Measurements from ENCODE around the gene TBX3. TPM values are rescaled to one million over a fixed set of nuclear protein-coding genes. Genes with fewer than 3 reads are reported as not detected.
"Not testable (repeated sequence)": the region's sequence is repeated elsewhere in the genome, so short reads cannot be mapped to it uniquely, and the experiment has no call there.

The TBX3 gene
- polyA plus RNA-seq, 2 of the 4 experiments (the other 2 are of a cell fraction) = 22.8 to 28.0 TPM

DNA sequence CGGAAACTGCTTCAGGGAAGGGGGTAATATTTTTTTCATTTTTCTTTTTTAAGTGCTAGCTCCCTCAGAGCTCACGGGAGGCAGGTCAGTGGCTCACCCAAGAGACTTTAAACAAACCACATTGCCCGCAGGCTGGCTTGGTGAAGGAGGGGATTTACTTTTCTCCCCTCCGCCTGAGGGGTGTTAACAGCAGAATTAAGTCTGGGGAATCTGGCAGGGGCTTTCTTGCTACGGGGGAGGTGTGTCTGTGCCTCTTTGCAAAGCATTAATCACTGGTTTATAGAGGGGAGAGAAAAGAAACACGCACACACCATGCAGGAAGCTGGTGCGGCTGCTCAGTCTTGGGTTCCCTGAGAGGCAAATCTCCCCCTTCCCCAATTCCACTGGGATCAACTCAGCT, 26.2 kb upstream of the TBX3 start:
- H3K4me2 ChIP-seq = no peak overlapping the region
- ATAC-seq = no peak
- no peak for DNase-seq (ENCODE audit: low read depth in 1 of 2, low spot score in 1 of 2)
- CTCF ChIA-PET = interaction anchor here (1.4 kb wide), 1 partner anchor 8 kb away, joined by 5 read pairs; no protein-coding TSS in a partner anchor
- no peak overlapping the region for H3K27ac ChIP-seq
- 47% methylated on average over 7 of the region's 7 CpGs for WGBS (ENCODE audit: missing lambda C conversion rate)
- H3K9me3 ChIP-seq = peaks cover 6% of the 10 kb centered on the region; the same call in 2 of the 3 replicates
- H3K4me3 ChIP-seq = no peak overlapping the region
- TF ChIP-seq, protein P1, sequence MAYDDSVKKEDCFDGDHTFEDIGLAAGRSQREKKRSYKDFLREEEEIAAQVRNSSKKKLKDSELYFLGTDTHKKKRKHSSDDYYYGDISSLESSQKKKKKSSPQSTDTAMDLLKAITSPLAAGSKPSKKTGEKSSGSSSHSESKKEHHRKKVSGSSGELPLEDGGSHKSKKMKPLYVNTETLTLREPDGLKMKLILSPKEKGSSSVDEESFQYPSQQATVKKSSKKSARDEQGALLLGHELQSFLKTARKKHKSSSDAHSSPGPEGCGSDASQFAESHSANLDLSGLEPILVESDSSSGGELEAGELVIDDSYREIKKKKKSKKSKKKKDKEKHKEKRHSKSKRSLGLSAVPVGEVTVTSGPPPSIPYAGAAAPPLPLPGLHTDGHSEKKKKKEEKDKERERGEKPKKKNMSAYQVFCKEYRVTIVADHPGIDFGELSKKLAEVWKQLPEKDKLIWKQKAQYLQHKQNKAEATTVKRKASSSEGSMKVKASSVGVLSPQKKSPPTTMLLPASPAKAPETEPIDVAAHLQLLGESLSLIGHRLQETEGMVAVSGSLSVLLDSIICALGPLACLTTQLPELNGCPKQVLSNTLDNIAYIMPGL (CRISPR knock-in tag; IDR thresholded peaks at IDR 0.05; ENCODE audit: borderline replicate concordance) = no peak
- TF ChIP-seq RAD21 (conservative IDR thresholded peaks at IDR 0.05 in 1 of 2, IDR thresholded peaks at IDR 0.05 in 1 of 2) (no peak), FOXS1 (CRISPR knock-in tag; IDR thresholded peaks at IDR 0.05) (no peak), ZFP36 (IDR thresholded peaks at IDR 0.05; ENCODE audit: borderline replicate concordance, partially characterized antibody) (no peak), HOXB13 (CRISPR knock-in tag; IDR thresholded peaks at IDR 0.05; ENCODE audit: low read depth) (no peak), EP300 (IDR thresholded peaks at IDR 0.05) (no peak), ZSCAN20 (CRISPR knock-in tag; IDR thresholded peaks at IDR 0.05) (no peak), EHF (CRISPR knock-in tag; IDR thresholded peaks at IDR 0.05) (no peak), HOXA7 (CRISPR knock-in tag; IDR thresholded peaks at IDR 0.05) (no peak), BHLHE40 (IDR thresholded peaks at IDR 0.05; ENCODE audit: low read depth, low read length) (no peak), RFX5 (IDR thresholded peaks at IDR 0.05) (no peak), NPAS2 (CRISPR knock-in tag; IDR thresholded peaks at IDR 0.05; ENCODE audit: borderline replicate concordance) (no peak), POLR2AphosphoS2 (conservative IDR thresholded peaks at IDR 0.05; ENCODE audit: low read length) (no peak), POLR2A (IDR thresholded peaks at IDR 0.05; ENCODE audit: low read length) (no peak), FOSB (CRISPR knock-in tag; IDR thresholded peaks at IDR 0.05) (no peak), MAFK (IDR thresholded peaks at IDR 0.05; ENCODE audit: partially characterized antibody) (no peak), JUNB (IDR thresholded peaks at IDR 0.05) (no peak), GATA3 (IDR thresholded peaks at IDR 0.05; ENCODE audit: borderline replicate concordance) (no peak)
- FAIRE-seq = no peak
- POLR2A ChIA-PET = interaction anchor here (1.8 kb wide), 1 partner anchor 26 kb away, joined by 4 read pairs; the partner anchor contains the start of gene TBX3
- no peaks in the 10 kb centered on the region for H3K4me1 ChIP-seq

DNA sequence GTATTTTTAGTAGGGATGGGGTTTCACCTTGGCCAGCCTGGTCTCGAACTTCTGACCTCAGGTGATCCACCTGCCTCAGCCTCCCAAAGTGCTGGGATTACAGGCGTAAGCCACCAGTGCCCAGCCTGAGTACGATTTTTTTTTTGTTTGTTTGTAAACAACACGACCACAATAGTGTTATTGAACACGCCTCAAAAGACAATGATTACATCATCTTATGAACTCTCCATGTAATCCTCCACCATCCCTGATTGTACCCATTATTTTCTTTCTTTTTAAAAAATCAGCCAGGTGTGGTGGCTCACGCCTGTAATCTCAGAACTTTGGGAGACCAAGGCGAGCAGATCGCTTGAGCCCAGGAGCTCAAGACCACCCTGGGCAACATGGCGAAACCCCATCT, 25.1 kb upstream of the TBX3 start:
- TF ChIP-seq PHF8 (IDR thresholded peaks at IDR 0.05; ENCODE audit: borderline replicate concordance, low read depth) = no peak
- no peak for TF ChIP-seq FOSB (CRISPR knock-in tag; IDR thresholded peaks at IDR 0.05)
- TF ChIP-seq FOSL2 (IDR thresholded peaks at IDR 0.05) = no peak
- TF ChIP-seq FOSL2 (CRISPR knock-in tag; IDR thresholded peaks at IDR 0.05) = no peak
- ATAC-seq = no peak
- DNase-seq (ENCODE audit: low read depth in 1 of 2, low spot score in 1 of 2) = no peak
- no peak overlapping the region for H3K4me2 ChIP-seq
- H3K4me1 ChIP-seq = no peaks in the 10 kb centered on the region; the same call in 2 of the 3 replicates
- ChIA-PET CTCF (no interaction called here), POLR2A (no interaction called here)
- H3K27ac ChIP-seq = no peak overlapping the region
- no peak overlapping the region for H3K4me3 ChIP-seq
- peaks cover 6% of the 10 kb centered on the region; the same call in 2 of the 3 replicates for H3K9me3 ChIP-seq
- WGBS (ENCODE audit: missing lambda C conversion rate) = 62% methylated on average over 9 of the region's 9 CpGs
- no peak for FAIRE-seq

DNA sequence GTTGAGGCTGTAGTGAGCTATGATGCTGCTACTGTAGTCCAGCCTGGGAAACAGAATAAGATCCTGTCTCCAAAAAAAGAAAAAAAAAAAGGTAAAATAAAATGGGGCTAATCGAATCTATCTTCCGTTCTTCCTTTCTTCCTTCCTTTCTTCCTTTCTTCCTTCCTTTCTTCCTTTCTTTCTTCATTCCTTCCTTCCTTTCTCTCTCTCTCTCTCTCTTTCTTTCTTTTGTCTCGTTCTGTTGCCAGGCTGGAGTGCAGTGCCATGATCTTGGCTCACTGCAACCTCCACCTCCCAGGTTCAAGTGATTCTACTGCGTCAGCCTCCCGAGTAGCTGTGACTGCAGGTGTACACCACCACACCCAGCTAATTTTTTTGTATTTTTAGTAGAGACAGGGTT, 24.6 kb upstream of the TBX3 start:
- WGBS (ENCODE audit: missing lambda C conversion rate) = 73% methylated on average over 5 of the region's 5 CpGs

DNA sequence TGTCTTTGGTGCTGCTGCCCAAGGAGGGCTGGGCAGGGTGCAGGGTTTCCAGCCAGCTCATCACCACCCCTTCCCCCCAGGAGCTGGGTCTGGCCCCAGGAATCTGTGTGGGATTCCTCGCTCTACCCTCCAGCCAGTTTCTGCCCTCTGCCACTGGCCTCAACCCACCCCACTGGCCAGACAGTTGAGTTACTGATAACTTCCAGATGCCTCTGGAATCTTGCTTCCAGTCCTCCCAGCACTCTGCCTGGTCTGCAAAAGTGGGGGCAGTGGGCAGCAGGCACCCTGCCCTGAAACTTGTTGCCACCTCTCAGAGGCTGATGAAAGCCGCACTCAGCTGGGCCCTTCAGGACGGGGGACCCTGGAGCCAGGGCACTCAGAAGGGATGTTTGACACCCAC, 20.1 kb upstream of the TBX3 start:
- ChIA-PET POLR2A (no interaction called here), CTCF (interaction anchor here (0.6 to 0.8 kb wide), 3 partner anchors 13 to 666 kb away, joined by 3 read pairs; no protein-coding TSS in a partner anchor)
- Histone ChIP-seq H3K4me1 (peaks cover 14% of the 10 kb centered on the region; the same call in 2 of the 3 replicates), H3K4me2 (peak overlapping the region; percentile 52), H3K9me3 (no peaks in the 10 kb centered on the region), H3K4me3 (no peak overlapping the region), H3K27ac (peak overlapping the region in 1 of 2 experiments; percentile 3; a peak in 1 of 6 replicates)
- DNase-seq (ENCODE audit: low read depth in 1 of 2, low spot score in 1 of 2) = no peak
- TF ChIP-seq NFE2L2 (conservative IDR thresholded peaks at IDR 0.05; ENCODE audit: low read length) (no peak), ZNF302 (CRISPR knock-in tag; IDR thresholded peaks at IDR 0.05) (no peak), KDM5A (IDR thresholded peaks at IDR 0.05) (no peak), SMC3 (IDR thresholded peaks at IDR 0.05) (no peak), TFCP2L1 (CRISPR knock-in tag; IDR thresholded peaks at IDR 0.05) (no peak), POLR2A (IDR thresholded peaks at IDR 0.05; ENCODE audit: low read length) (no peak), CBX8 (IDR thresholded peaks at IDR 0.05) (no peak), RCOR1 (IDR thresholded peaks at IDR 0.05; ENCODE audit: low read depth, low read length) (no peak), ZSCAN20 (CRISPR knock-in tag; IDR thresholded peaks at IDR 0.05) (no peak), FOXS1 (CRISPR knock-in tag; IDR thresholded peaks at IDR 0.05) (no peak), HEYL (CRISPR knock-in tag; IDR thresholded peaks at IDR 0.05) (no peak), ZC3H11A (IDR thresholded peaks at IDR 0.05) (no peak)
- TF ChIP-seq, protein P2, sequence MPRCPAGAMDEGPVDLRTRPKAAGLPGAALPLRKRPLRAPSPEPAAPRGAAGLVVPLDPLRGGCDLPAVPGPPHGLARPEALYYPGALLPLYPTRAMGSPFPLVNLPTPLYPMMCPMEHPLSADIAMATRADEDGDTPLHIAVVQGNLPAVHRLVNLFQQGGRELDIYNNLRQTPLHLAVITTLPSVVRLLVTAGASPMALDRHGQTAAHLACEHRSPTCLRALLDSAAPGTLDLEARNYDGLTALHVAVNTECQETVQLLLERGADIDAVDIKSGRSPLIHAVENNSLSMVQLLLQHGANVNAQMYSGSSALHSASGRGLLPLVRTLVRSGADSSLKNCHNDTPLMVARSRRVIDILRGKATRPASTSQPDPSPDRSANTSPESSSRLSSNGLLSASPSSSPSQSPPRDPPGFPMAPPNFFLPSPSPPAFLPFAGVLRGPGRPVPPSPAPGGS (IDR thresholded peaks at IDR 0.05) = no peak
- peak in 1 of 2 experiments; percentile 37; a peak in 3 of 6 replicates for ATAC-seq
- FAIRE-seq = no peak
- WGBS (ENCODE audit: missing lambda C conversion rate) = 33% methylated on average over 1 of the region's 3 CpGs

More for the DNA sequence above, 24.6 kb upstream of the TBX3 start:
- H3K4me1 ChIP-seq; H3K27ac ChIP-seq; POLR2A ChIA-PET; DNase-seq (ENCODE audit: low read depth in 1 of 2, low spot score in 1 of 2); H3K4me3 ChIP-seq; H3K9me3 ChIP-seq; H3K4me2 ChIP-seq; ATAC-seq; FAIRE-seq; CTCF ChIA-PET: not testable (repeated sequence)

Measured in A549 (cell line).